Measurements from ENCODE around the gene THADA.

Gene THADA

GRCh38 chr2:43194121-43194869 lies 401.5 kb downstream of the THADA start:
- Histone ChIP-seq H3F3A (ENCODE audit: insufficient read depth) (0 out of 2 replicates have a peak, but pooled peaks cover 5% of the 10 kb centered on the region), H3K9ac (ENCODE audit: low read length) (no peak overlapping the region; the same call in 1 of the 2 replicates), H3K4me3 (ENCODE audit: insufficient read depth, low read length, poor library complexity, severe bottlenecking) (no peak overlapping the region), H3K9me2 (replicated peaks; ENCODE audit: insufficient read depth, low read length) (no peaks in the 10 kb centered on the region), H3K79me2 (ENCODE audit: insufficient read depth, low read length) (no peaks in the 10 kb centered on the region), H3K27me3 (ENCODE audit: low read length) (no peaks in the 10 kb centered on the region), H3K36me3 (ENCODE audit: low read length) (no peaks in the 10 kb centered on the region), H3K4me2 (ENCODE audit: low read depth, low read length, poor library complexity, severe bottlenecking) (peak overlapping the region; percentile 40), H3K27ac (ENCODE audit: low read depth, low read length) (peak overlapping the region; percentile 78), H2AFZ (ENCODE audit: low read depth, low read length, severe bottlenecking) (peak overlapping the region; percentile 55), H4K20me1 (ENCODE audit: low read depth, low read length) (no peaks in the 10 kb centered on the region), H3K9me3 (ENCODE audit: insufficient read depth, low read length) (no peaks in the 10 kb centered on the region)
- TF ChIP-seq CTCF (IDR thresholded peaks at IDR 0.05; ENCODE audit: insufficient read depth, low read length, poor library complexity, severe bottlenecking) (no peak), EZH2phosphoT487 (conservative IDR thresholded peaks at IDR 0.05; ENCODE audit: low read length) (no peak)

- Histone ChIP-seq H3K4me2 (ENCODE audit: low read depth, low read length, poor library complexity, severe bottlenecking) (no peak overlapping the region), H3K4me3 (ENCODE audit: insufficient read depth, low read length, poor library complexity, severe bottlenecking) (no peak overlapping the region), H3K36me3 (ENCODE audit: low read length) (no peaks in the 10 kb centered on the region), H4K20me1 (ENCODE audit: low read depth, low read length) (no peaks in the 10 kb centered on the region), H3K27ac (ENCODE audit: low read depth, low read length) (no peak overlapping the region), H3K9me2 (replicated peaks; ENCODE audit: insufficient read depth, low read length) (no peaks in the 10 kb centered on the region), H3K79me2 (ENCODE audit: insufficient read depth, low read length) (no peaks in the 10 kb centered on the region), H2AFZ (ENCODE audit: low read depth, low read length, severe bottlenecking) (no peak overlapping the region), H3F3A (ENCODE audit: insufficient read depth) (0 out of 2 replicates have a peak, but pooled peaks cover 5% of the 10 kb centered on the region), H3K9ac (ENCODE audit: low read length) (no peak overlapping the region), H3K27me3 (ENCODE audit: low read length) (no peaks in the 10 kb centered on the region), H3K9me3 (ENCODE audit: insufficient read depth, low read length) (no peaks in the 10 kb centered on the region)
- TF ChIP-seq EZH2phosphoT487 (conservative IDR thresholded peaks at IDR 0.05; ENCODE audit: low read length) (no peak), CTCF (IDR thresholded peaks at IDR 0.05; ENCODE audit: insufficient read depth, low read length, poor library complexity, severe bottlenecking) (no peak)
Measured at GRCh38 chr2:43193652-43194120, 402.2 kb downstream of the THADA start.

GRCh38 chr2:43192744-43193651 lies 402.8 kb downstream of the THADA start:
- Histone ChIP-seq H4K20me1 (ENCODE audit: low read depth, low read length) (no peaks in the 10 kb centered on the region), H3K36me3 (ENCODE audit: low read length) (no peaks in the 10 kb centered on the region), H3K27ac (ENCODE audit: low read depth, low read length) (no peak overlapping the region), H2AFZ (ENCODE audit: low read depth, low read length, severe bottlenecking) (no peak overlapping the region), H3K9me3 (ENCODE audit: insufficient read depth, low read length) (no peaks in the 10 kb centered on the region), H3K4me3 (ENCODE audit: insufficient read depth, low read length, poor library complexity, severe bottlenecking) (no peak overlapping the region), H3K27me3 (ENCODE audit: low read length) (no peaks in the 10 kb centered on the region), H3K79me2 (ENCODE audit: insufficient read depth, low read length) (no peaks in the 10 kb centered on the region), H3F3A (ENCODE audit: insufficient read depth) (0 out of 2 replicates have a peak, but pooled peaks cover 5% of the 10 kb centered on the region), H3K4me2 (ENCODE audit: low read depth, low read length, poor library complexity, severe bottlenecking) (no peak overlapping the region), H3K9ac (ENCODE audit: low read length) (no peak overlapping the region), H3K9me2 (replicated peaks; ENCODE audit: insufficient read depth, low read length) (no peaks in the 10 kb centered on the region)
- TF ChIP-seq EZH2phosphoT487 (conservative IDR thresholded peaks at IDR 0.05; ENCODE audit: low read length) (no peak), CTCF (IDR thresholded peaks at IDR 0.05; ENCODE audit: insufficient read depth, low read length, poor library complexity, severe bottlenecking) (no peak)
